Measurements from ENCODE around the gene GCLC.

DNA sequence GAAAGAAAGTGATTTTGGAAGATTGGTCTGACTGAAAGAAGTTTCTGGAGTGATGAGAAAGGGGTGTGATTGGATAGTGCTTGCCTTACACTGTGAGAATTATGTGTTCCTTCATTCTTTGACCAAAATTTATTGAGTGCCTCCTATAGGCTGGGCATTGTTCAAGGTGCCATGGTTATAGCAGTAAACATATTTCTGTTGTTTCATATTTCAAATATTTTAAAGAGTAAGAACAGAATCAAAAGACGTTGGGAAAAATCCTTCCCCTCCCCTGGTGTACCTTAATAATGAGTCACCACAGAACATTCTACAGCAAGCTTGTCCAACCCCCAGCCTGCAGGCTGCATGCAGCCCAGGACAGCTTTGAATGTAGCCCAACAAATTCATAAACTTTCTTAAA lies 78.6 kb downstream of the GCLC start:
- no peak for TF ChIP-seq POLR2A (IDR thresholded peaks at IDR 0.05)
- TF ChIP-seq, protein P1, sequence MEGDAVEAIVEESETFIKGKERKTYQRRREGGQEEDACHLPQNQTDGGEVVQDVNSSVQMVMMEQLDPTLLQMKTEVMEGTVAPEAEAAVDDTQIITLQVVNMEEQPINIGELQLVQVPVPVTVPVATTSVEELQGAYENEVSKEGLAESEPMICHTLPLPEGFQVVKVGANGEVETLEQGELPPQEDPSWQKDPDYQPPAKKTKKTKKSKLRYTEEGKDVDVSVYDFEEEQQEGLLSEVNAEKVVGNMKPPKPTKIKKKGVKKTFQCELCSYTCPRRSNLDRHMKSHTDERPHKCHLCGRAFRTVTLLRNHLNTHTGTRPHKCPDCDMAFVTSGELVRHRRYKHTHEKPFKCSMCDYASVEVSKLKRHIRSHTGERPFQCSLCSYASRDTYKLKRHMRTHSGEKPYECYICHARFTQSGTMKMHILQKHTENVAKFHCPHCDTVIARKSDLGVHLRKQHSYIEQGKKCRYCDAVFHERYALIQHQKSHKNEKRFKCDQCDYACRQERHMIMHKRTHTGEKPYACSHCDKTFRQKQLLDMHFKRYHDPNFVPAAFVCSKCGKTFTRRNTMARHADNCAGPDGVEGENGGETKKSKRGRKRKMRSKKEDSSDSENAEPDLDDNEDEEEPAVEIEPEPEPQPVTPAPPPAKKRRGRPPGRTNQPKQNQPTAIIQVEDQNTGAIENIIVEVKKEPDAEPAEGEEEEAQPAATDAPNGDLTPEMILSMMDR (IDR thresholded peaks at IDR 0.05) = no peak
